HG02840 (cell line): ENCODE measurements around the gene CNOT8.
"Not testable (repeated sequence)": the region's sequence is repeated elsewhere in the genome, so short reads cannot be mapped to it uniquely, and the experiment has no call there.

Source experiments
- ATAC-seq: cut with Tn5 transposase; IDR thresholded peaks from one replicate; pipeline ENCODE4 v1.9.1; 2021; ENCODE audit warnings: mild to moderate bottlenecking, moderate library complexity, moderate number of reproducible peaks; ENCODE audit not compliant: unreplicated experiment, low FRiP score

CNOT8 gene

GRCh38 chr5:154858297-154858971 lies at the start of gene CNOT8:
CNOT8 (plus strand) TSS chr5:154858627; CDS start chr5:154863279, 4,652 bp downstream.
- ATAC-seq: peak; percentile 77

- ATAC-seq: no peak
Measured at GRCh38 chr5:154811239-154811638, 47.2 kb upstream of the CNOT8 start.

DNA sequence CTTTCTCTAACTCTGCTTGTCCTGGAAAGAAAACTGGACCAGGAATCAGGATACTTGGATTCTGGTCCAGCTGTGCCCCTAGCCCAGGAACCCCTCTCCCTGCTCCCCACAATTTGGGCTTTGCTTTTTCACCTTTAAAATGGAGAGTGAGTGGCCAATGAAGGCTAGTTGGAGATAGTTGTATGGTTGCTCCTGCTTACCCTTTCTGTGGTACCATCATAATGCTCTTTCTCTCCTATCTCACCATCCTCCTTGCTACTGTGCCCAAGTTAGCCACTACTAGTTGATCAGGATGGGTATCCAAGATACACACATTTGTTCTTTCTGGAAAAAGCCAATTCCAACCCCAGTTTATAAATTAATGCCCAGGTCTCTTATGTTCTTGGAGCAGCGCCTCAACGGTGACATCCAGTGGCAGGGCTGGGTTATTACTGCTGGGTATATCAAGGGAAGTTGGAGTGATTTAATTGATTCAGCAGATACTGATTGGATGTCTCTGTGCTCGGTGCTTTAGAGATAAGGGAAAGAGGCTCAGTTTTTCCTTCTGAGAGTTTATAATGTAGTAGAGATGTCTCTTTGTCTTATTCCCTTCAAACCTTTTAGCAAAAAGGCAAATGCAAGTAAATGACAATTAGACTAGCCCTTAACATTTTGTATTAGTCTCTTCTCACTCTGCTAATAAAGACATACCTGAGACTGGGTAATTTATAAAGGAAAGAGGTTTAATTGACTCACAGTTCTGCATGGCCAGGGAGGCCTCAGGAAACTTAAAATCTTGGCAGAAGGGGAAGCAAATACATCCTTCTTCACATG lies 46.6 kb upstream of the CNOT8 start:
- ATAC-seq: no peak

- ATAC-seq: no peak
Measured at GRCh38 chr5:154813158-154813557, 45.3 kb upstream of the CNOT8 start.

DNA sequence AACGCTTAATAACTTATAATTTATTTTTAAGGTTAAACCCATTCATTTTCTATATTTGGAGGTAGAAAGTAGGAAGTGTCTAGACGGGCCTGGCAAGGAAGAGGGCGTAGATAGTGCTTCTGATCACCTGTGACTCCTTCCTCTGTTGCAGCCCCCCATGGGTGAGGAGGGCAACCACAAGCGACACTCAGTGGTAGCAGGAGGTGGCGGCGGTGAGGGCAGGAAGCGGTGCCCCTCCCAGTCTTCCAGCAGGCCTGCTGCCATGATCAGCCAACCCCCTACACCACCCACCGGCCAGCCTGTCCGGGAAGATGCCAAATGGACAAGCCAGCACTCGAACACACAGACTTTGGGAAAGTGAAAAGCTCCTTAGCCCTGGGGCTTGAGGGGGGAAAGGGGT lies 44.7 kb upstream of the CNOT8 start:
- ATAC-seq: no peak

DNA sequence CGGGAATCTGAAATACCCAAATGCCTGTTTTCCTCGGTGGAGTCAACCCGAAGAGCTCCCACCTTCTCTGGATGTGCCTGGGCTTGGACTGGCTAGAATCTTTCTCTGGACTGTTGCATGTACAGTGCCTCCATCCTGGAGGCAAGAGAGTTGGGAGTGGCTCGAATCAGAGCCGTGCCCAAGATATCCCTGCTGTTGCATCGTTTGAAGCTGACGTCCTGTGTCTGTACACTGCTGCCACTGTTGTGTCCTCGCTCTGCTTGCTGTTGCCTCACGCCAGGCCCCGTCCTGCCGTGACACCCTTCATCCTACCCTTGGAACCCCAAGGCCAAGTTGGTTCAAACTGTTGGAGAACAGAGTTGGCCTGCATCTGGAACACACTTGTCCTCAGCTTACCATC lies 43.4 kb upstream of the CNOT8 start:
- no peak for ATAC-seq

DNA sequence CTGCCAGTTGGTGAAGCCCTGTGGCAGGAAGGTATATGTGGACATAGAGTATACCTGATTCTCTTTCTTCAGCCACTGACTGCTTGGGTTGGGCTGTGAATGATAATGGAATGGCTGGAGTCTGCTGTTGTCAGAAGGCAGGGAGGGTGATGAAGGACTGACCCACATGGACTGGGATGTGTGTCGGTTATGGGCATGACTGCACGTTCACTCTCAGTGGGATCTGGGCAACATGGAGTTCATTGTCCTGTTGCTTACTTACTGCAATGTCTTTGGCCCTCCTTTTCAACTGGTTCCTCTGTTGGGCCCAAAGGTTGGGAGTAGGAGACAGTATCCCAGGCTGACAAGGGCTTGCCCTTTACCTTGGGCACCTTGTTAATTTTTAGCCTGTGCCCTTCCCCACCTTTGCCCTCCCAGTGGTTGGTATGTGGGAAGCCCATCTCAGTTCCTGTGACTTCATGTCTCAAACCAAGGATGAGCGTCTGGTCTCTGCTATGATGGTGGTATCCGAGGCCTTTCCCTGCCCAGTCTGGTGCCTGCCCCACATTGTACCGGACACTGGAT lies 42.7 kb upstream of the CNOT8 start:
- ATAC-seq: no peak

GRCh38 chr5:154816891-154817492 lies 41.4 kb upstream of the CNOT8 start:
- no peak for ATAC-seq

GRCh38 chr5:154817815-154818214 lies 40.6 kb upstream of the CNOT8 start:
- ATAC-seq: no peak

DNA sequence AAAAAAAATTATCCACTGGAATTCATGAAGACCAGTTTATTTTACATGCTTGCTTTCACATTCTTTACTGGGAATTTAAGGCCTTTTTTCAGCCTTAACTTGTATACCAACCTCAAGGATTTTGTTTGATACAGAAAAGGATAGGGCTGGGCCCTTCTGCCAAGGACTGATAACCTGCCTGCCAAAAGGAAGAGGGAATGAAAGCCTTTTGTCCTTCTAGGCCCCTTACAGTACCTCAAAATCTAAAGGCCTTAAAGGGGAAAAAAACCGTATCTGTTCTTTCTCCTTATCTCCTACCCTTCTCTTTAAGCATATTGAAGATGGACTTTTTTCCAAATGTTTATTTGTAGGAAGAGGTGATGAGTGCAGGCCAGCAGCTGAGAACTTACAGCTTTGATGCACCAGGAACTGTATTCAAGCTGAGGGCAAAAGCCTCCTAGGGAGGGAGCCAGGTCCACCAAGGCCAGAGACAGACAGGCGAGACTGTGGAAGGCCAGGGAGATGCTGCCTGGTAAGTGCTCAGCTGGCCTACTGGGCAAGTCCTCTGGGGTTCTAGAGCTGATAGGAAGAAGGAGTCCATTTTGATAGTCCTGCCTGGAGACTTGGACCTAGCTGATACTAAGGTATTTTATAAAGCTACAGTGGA lies 39.8 kb upstream of the CNOT8 start:
- ATAC-seq: no peak

- no peak for ATAC-seq
Measured at GRCh38 chr5:154819546-154819945, 38.9 kb upstream of the CNOT8 start.

DNA sequence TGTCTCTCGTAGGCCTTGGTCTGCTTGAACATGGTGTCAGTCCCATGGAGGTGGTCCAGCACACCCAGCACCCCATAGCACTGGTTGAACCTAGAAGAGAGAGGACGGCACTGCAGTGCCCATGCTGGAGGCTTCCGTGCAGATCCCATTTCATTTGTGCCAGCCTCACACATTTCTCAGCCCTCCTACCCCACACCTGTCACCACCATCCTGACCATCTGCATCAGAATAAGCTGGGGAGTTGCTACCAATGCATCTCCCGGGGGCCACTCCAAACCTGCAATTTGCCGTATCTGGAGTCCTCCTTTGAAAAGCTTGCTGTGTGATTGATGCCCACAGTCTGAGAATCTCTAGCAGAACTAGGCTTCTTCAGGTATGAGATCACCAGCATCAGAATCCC lies 38.0 kb upstream of the CNOT8 start:
- no peak for ATAC-seq

GRCh38 chr5:154822896-154823295 lies 35.5 kb upstream of the CNOT8 start:
- not testable (repeated sequence) for ATAC-seq

- ATAC-seq: no peak
Measured at GRCh38 chr5:154823605-154824004, 34.8 kb upstream of the CNOT8 start.

DNA sequence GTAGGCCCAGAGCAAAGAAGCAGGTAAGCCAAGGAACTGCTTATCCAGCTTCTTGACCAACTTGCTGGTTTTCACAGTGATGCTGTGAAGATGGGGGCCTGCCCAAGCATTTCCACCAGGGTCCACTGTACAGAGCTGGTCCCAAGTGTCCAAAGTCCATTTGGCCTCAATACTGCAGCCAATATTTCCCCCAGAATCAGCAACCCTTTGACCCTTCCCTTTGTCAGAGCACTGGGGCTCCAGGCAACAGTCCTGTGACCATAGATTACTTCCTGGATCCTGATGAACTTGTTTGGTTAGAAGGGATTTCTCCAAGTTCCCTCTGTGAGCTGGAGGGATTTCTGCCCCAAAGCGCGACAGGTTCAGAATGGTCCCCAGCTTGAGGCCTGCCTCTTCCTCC lies 34.4 kb upstream of the CNOT8 start:
- no peak for ATAC-seq

DNA sequence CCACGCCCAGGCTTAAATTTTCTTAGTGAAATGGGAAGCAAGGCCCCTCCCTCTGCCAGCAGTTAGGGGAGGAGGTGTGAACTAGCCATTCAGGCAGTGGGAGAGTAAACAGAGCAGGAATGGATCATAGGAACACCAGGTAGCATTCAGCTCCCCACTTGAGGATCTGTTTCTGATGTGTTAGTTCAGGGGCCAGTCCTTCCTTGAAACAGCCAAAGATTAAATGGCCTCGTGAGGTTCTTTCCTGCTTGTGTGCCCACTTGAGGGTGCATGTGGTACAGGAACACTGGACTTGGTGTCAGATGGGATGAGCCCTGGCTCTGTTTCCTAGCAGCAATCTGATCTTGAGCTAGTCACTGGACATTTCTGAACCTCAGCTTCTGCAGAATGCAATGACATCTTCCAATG lies 29.2 kb upstream of the CNOT8 start:
- no peak for ATAC-seq

DNA sequence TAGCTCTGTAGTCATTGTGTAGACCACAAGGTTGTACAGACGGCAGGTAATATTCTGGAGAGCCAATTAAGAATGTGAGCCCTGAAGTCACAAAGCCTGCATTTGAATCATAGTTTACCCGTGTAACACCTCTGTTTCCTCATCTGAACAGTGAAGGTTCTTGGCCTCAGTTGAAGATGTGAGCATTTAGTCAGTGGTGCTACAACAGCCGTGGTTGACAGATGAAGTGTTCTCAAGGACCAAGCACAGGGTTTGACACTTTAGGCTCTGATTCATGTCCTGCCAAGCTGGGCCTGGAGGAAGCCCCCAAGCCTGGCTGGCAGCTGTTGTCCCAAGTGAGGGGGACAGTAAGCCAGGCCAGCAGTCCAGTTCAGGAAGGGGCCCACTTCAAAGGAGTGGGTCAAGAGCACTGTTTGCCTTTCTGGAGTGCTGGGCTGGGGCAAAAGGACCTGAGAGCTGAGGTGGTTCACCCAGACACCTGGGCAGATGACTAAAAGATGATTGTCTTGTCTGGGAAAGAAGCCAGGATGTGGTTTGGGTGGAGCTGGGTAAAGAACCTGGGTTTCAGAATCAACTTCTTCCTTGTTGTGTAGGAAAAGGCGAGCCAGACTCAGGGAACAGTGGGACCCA lies 28.7 kb upstream of the CNOT8 start:
- no peak for ATAC-seq

GRCh38 chr5:154830219-154830595 lies 28.2 kb upstream of the CNOT8 start:
- ATAC-seq: no peak

DNA sequence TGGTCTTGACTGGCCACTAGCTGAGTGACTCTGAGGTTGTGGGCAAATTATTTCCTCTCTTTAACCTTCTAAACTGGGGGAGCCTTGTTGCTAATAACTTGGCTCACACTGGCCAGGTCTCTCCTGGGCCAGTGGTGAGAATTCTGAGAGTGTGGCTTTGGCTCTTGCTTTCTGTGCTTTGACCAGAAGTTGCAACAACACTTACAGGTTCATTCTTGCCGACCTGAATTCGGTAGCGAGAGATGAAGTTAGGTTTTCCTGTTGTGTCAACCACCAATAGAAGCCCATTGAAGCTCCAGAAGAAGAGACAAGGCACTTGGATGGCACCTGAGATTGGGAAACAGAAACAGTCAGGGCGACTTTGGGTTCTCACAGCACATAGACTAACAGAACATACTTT lies 27.8 kb upstream of the CNOT8 start:
- ATAC-seq: no peak

DNA sequence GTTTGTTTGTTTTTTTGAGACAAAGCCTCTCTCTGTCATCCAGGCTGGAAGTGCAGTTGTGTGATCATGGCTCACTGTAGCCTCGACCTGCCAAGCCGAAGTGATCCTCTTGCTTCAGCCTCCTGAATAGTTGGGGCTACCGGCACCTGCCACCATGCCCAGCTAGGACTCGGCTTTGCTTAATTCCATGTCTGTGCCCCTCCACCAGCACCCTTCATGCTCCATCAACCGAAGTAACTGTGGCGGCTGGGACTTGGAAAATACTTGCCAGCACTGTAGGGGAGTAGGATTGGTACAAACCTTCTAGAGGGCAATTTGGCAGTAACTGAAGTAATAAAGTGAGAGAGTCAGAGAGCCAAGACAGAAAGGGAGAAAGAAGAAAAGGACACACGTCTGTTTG lies 27.0 kb upstream of the CNOT8 start:
- no peak for ATAC-seq
